Liver (tissue), 3 donors: ENCODE results near the gene LTBP2.

Experiments
- JUND ChIP-seq, 2 donors: IDR thresholded peaks; 2 replicates each; pipeline ENCODE4 v1.6.1; 2016; ENCODE audit warnings: antibody characterized with exemption in 2 of 2
- TF ChIP-seq, protein P1 (sequence below): fragments of 150-350 bp; IDR thresholded peaks from 2 replicates; pipeline ENCODE4 v1.5.1; 2017; ENCODE audit warnings: improper control_type of control experiment, low read depth, low read length; ENCODE audit not compliant: missing input control
- TF ChIP-seq, protein P2 (sequence below): IDR thresholded peaks from 2 replicates; pipeline ENCODE4 v1.6.1; 2016; ENCODE audit warnings: antibody characterized with exemption
- donor health status: healthy.
- donor health status: healthy.

DNA sequence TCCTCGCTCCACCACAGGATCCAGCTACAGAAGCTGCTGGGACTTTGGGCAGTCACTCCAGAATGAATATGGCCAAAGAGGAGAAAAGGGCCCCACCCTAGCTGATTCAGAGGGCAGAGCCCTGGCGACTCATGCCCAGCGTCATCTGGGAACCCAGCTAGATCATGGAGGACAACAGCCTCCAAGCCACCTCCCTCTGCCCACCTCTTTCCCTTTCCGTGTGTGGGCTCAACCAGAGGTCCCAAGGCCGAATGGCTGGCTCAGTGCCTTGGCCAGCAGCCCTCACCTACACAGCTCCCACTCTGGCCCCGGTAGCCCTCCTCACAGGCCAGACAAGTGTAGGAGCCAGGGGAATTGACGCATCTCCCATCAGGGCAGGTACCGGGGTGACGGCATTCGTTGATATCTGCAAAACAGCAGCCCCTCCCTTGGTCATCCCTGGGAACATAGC is 101.1 kb downstream of the LTBP2 start:
- TF ChIP-seq, protein P1, sequence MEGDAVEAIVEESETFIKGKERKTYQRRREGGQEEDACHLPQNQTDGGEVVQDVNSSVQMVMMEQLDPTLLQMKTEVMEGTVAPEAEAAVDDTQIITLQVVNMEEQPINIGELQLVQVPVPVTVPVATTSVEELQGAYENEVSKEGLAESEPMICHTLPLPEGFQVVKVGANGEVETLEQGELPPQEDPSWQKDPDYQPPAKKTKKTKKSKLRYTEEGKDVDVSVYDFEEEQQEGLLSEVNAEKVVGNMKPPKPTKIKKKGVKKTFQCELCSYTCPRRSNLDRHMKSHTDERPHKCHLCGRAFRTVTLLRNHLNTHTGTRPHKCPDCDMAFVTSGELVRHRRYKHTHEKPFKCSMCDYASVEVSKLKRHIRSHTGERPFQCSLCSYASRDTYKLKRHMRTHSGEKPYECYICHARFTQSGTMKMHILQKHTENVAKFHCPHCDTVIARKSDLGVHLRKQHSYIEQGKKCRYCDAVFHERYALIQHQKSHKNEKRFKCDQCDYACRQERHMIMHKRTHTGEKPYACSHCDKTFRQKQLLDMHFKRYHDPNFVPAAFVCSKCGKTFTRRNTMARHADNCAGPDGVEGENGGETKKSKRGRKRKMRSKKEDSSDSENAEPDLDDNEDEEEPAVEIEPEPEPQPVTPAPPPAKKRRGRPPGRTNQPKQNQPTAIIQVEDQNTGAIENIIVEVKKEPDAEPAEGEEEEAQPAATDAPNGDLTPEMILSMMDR, result no peak
- TF ChIP-seq JUND (IDR thresholded peaks at IDR 0.05), result no peak
- TF ChIP-seq, protein P2, sequence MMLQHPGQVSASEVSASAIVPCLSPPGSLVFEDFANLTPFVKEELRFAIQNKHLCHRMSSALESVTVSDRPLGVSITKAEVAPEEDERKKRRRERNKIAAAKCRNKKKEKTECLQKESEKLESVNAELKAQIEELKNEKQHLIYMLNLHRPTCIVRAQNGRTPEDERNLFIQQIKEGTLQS, result no peak
